Measurements from ENCODE around the gene NETO2. TPM values are rescaled to one million over a fixed set of nuclear protein-coding genes. Genes with fewer than 3 reads are reported as not detected.
A peak's percentile ranks its signal among the peaks of the same experiment; 100 is the strongest.

NETO2 gene
- total and polyA plus RNA-seq, 2 of the 13 experiments (the other 11 are each of a cell fraction or from before 2014, with no cell fraction given): 8.2 to 13.5 TPM

DNA sequence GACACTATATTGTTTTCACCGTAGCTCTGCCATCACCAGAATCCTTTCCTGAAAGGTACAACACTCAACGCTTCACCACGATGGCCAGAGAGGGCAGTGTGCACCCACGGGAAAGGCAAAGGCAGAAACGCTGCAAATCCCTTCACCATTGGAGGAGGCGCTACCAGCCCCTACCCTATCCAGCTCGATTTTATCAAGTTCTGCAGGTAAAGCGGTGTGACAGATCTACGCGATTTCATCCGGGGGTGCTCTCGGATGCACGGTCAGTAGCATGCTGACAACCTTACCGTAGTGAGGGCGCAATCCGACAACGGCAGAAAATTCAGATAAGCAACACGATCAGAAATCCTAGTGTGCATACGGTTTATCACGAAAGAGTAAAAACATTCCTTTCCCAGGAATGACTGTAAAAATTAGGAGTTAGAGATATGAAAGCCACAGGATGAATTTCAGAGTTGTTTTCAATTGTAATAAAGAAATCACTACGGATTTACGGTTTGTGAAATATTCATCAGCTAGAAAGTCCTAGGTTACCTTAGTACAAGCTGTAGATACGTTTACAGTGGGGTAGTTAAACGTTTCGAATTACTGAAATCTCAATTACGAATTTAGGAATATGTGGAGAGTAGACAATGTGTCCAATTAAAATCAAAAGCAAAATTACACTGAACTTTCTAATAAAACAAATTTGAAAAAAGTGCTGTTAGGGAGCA, 1.8 kb downstream of the NETO2 start (continued):
- TF ChIP-seq EED (CRISPR knock-in tag; IDR thresholded peaks at IDR 0.05) (no peak), ZSCAN25 (CRISPR knock-in tag; IDR thresholded peaks at IDR 0.05) (0 out of 2 replicates have a peak, but pooled peaks have one; percentile 35), HIVEP1 (CRISPR knock-in tag; IDR thresholded peaks at IDR 0.05) (0 out of 2 replicates have a peak, but pooled peaks have one; percentile 30), CBFB (CRISPR knock-in tag; IDR thresholded peaks at IDR 0.05) (no peak; the same call in 1 of the 2 replicates), ZNF687 (CRISPR knock-in tag; IDR thresholded peaks at IDR 0.05) (peak; percentile 17; the same call in 1 of the 2 replicates), TARDBP (CRISPR knock-in tag; IDR thresholded peaks at IDR 0.05) (no peak), HINFP (CRISPR knock-in tag; IDR thresholded peaks at IDR 0.05; ENCODE audit: low read depth) (no peak), NR2F1 (CRISPR knock-in tag; IDR thresholded peaks at IDR 0.05) (no peak), HMG20B (CRISPR knock-in tag; conservative IDR thresholded peaks at IDR 0.05) (peak; percentile 72; the same call in 1 of the 2 replicates), RBFOX2 (IDR thresholded peaks at IDR 0.05; ENCODE audit: low read depth, low read length) (no peak), NFE2 (CRISPR knock-in tag; IDR thresholded peaks at IDR 0.05) (no peak), BRCA1 (CRISPR knock-in tag; IDR thresholded peaks at IDR 0.05) (peak; percentile 63; the same call in 1 of the 2 replicates), MTA3 (CRISPR knock-in tag; IDR thresholded peaks at IDR 0.05) (no peak)
- TF ChIP-seq, protein P1, sequence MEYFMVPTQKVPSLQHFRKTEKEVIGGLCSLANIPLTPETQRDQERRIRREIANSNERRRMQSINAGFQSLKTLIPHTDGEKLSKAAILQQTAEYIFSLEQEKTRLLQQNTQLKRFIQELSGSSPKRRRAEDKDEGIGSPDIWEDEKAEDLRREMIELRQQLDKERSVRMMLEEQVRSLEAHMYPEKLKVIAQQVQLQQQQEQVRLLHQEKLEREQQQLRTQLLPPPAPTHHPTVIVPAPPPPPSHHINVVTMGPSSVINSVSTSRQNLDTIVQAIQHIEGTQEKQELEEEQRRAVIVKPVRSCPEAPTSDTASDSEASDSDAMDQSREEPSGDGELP (IDR thresholded peaks at IDR 0.05; ENCODE audit: borderline replicate concordance, low read depth): no peak
- TF ChIP-seq, protein P2, sequence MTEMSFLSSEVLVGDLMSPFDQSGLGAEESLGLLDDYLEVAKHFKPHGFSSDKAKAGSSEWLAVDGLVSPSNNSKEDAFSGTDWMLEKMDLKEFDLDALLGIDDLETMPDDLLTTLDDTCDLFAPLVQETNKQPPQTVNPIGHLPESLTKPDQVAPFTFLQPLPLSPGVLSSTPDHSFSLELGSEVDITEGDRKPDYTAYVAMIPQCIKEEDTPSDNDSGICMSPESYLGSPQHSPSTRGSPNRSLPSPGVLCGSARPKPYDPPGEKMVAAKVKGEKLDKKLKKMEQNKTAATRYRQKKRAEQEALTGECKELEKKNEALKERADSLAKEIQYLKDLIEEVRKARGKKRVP (CRISPR knock-in tag; IDR thresholded peaks at IDR 0.05): peak in 1 of 2 experiments; percentile 10; a peak in 1 of 4 replicates
- TF ChIP-seq, protein P3, sequence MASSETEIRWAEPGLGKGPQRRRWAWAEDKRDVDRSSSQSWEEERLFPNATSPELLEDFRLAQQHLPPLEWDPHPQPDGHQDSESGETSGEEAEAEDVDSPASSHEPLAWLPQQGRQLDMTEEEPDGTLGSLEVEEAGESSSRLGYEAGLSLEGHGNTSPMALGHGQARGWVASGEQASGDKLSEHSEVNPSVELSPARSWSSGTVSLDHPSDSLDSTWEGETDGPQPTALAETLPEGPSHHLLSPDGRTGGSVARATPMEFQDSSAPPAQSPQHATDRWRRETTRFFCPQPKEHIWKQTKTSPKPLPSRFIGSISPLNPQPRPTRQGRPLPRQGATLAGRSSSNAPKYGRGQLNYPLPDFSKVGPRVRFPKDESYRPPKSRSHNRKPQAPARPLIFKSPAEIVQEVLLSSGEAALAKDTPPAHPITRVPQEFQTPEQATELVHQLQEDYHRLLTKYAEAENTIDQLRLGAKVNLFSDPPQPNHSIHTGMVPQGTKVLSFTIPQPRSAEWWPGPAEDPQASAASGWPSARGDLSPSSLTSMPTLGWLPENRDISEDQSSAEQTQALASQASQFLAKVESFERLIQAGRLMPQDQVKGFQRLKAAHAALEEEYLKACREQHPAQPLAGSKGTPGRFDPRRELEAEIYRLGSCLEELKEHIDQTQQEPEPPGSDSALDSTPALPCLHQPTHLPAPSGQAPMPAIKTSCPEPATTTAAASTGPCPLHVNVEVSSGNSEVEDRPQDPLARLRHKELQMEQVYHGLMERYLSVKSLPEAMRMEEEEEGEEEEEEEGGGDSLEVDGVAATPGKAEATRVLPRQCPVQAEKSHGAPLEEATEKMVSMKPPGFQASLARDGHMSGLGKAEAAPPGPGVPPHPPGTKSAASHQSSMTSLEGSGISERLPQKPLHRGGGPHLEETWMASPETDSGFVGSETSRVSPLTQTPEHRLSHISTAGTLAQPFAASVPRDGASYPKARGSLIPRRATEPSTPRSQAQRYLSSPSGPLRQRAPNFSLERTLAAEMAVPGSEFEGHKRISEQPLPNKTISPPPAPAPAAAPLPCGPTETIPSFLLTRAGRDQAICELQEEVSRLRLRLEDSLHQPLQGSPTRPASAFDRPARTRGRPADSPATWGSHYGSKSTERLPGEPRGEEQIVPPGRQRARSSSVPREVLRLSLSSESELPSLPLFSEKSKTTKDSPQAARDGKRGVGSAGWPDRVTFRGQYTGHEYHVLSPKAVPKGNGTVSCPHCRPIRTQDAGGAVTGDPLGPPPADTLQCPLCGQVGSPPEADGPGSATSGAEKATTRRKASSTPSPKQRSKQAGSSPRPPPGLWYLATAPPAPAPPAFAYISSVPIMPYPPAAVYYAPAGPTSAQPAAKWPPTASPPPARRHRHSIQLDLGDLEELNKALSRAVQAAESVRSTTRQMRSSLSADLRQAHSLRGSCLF (CRISPR knock-in tag; IDR thresholded peaks at IDR 0.05; ENCODE audit: borderline replicate concordance): no peak

All from HepG2 (cell line).